ENCODE measurements around the gene RBFOX1.

RBFOX1 gene

DNA sequence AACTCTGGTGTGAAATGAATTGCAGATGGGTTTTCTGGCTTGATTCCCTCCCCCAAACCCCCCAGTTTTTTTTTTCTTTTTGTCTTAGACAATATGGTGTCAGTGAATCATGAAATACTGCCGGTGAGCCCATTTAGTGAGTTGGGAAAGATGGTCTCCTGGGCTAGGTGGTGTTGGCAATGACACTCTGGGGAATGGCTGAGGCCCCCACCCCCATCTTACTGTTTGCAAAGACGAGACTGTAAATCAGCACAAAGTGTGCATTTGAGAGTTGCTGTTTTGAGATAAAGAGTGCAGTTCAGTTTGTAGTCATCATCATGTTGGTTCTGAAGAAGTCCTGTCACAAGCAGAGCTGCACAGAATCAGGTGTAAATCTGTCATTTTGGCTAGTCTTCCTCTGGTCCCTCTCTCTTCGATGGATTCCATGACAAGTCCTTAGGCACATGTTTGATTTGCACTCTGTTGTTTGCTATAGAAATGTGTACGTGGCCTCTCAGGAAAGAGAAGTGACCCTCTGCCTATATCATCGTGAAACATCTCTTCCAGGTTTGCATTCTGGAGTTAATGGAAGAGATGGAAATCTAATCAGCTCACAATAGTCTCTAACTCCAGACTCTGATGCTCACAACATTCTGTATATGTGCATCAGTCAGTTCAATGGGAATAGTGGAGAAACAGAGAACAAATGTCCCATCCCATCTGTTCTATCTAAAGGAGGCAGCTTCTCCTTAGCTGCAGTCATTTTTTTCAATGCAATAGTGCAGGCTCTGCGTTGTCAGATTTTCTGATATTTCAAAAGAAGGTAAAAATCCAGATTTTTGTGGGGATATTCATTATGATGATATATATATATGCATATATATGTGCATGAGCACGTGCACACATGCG, 34.6 kb downstream of the RBFOX1 start:
- H3K9ac ChIP-seq (ENCODE audit: low read depth, low read length, poor library complexity, severe bottlenecking): no peak overlapping the region
- no peaks in the 10 kb centered on the region for H3K27me3 ChIP-seq (ENCODE audit: insufficient read depth, low read length, poor library complexity, severe bottlenecking)
- no peaks in the 10 kb centered on the region for H3K36me3 ChIP-seq (ENCODE audit: insufficient read depth, low read length)
- no peaks in the 10 kb centered on the region for H3K4me1 ChIP-seq (ENCODE audit: insufficient read depth, low read length, poor library complexity, severe bottlenecking)
- TF ChIP-seq, protein P1, sequence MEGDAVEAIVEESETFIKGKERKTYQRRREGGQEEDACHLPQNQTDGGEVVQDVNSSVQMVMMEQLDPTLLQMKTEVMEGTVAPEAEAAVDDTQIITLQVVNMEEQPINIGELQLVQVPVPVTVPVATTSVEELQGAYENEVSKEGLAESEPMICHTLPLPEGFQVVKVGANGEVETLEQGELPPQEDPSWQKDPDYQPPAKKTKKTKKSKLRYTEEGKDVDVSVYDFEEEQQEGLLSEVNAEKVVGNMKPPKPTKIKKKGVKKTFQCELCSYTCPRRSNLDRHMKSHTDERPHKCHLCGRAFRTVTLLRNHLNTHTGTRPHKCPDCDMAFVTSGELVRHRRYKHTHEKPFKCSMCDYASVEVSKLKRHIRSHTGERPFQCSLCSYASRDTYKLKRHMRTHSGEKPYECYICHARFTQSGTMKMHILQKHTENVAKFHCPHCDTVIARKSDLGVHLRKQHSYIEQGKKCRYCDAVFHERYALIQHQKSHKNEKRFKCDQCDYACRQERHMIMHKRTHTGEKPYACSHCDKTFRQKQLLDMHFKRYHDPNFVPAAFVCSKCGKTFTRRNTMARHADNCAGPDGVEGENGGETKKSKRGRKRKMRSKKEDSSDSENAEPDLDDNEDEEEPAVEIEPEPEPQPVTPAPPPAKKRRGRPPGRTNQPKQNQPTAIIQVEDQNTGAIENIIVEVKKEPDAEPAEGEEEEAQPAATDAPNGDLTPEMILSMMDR (conservative IDR thresholded peaks at IDR 0.05; ENCODE audit: low read length): no peak
- TF ChIP-seq EZH2phosphoT487 (IDR thresholded peaks at IDR 0.05; ENCODE audit: borderline replicate concordance): no peak
- no peaks in the 10 kb centered on the region for H3K9me3 ChIP-seq (ENCODE audit: insufficient read depth, low read depth, low read length)
- H2AFZ ChIP-seq (ENCODE audit: low read length): no peak overlapping the region
- H3K4me2 ChIP-seq (ENCODE audit: low read depth, low read length, poor library complexity, severe bottlenecking): no peak overlapping the region
- H4K20me1 ChIP-seq (ENCODE audit: insufficient read depth, low read length, poor library complexity, severe bottlenecking): no peaks in the 10 kb centered on the region
- H3K4me3 ChIP-seq (ENCODE audit: low read length, poor library complexity, severe bottlenecking): no peak overlapping the region
- H3F3A ChIP-seq (ENCODE audit: low read depth): no peaks in the 10 kb centered on the region
- H3K9me2 ChIP-seq (replicated peaks; ENCODE audit: low read depth, low read length): no peaks in the 10 kb centered on the region
- no peaks in the 10 kb centered on the region for H3K79me2 ChIP-seq (ENCODE audit: insufficient read depth, low read length)

DNA sequence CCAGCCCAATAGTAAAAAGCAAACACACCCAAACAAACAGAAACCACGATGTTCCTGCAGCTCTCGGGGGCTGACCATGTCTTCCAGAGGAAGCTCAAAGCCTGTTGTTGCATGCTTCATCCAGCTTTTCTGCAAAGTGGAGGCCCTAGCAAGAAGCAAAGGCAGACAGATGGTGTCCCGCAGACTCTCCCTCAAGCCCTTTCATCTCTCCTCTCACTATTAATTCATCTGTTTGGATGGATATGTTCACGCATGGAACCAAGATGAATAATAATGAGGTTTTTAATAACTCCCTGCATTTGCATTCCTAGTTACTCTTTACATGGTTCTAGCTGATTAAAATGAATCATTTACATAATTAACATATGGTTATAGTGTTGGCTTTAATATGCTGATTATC, 36.6 kb downstream of the RBFOX1 start:
- no peaks in the 10 kb centered on the region for H3K4me1 ChIP-seq (ENCODE audit: insufficient read depth, low read length, poor library complexity, severe bottlenecking)
- no peak overlapping the region for H3K9ac ChIP-seq (ENCODE audit: low read depth, low read length, poor library complexity, severe bottlenecking)
- no peaks in the 10 kb centered on the region for H4K20me1 ChIP-seq (ENCODE audit: insufficient read depth, low read length, poor library complexity, severe bottlenecking)
- H3K4me3 ChIP-seq (ENCODE audit: low read length, poor library complexity, severe bottlenecking): no peak overlapping the region
- no peaks in the 10 kb centered on the region for H3K9me3 ChIP-seq (ENCODE audit: insufficient read depth, low read depth, low read length)
- H3K9me2 ChIP-seq (replicated peaks; ENCODE audit: low read depth, low read length): no peaks in the 10 kb centered on the region
- no peaks in the 10 kb centered on the region for H3F3A ChIP-seq (ENCODE audit: low read depth)
- no peaks in the 10 kb centered on the region for H3K79me2 ChIP-seq (ENCODE audit: insufficient read depth, low read length)
- H3K27me3 ChIP-seq (ENCODE audit: insufficient read depth, low read length, poor library complexity, severe bottlenecking): no peaks in the 10 kb centered on the region
- TF ChIP-seq EZH2phosphoT487 (IDR thresholded peaks at IDR 0.05; ENCODE audit: borderline replicate concordance): no peak
- TF ChIP-seq, protein P1 (conservative IDR thresholded peaks at IDR 0.05; ENCODE audit: low read length): no peak
- H3K36me3 ChIP-seq (ENCODE audit: insufficient read depth, low read length): no peaks in the 10 kb centered on the region
- no peak overlapping the region for H3K4me2 ChIP-seq (ENCODE audit: low read depth, low read length, poor library complexity, severe bottlenecking)
- no peak overlapping the region for H2AFZ ChIP-seq (ENCODE audit: low read length)

DNA sequence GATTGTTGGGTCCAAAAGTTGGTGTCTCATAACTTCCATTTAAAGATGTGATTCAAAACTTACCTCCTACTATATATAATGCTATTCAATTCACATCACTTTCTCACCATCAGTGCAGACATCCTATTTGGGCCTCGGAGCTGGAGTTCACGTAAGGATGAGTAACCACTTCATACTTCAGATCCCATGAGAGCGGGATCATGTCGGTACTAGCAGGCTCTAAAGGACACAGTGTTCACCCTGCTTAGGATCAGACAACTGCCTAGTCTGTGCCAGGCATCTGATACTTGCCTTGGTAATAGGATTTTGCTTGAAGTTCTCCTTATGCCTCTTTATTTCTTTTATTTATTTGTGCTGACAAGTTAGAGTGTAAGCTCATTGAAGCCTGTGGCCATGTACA, 39.5 kb downstream of the RBFOX1 start:
- Histone ChIP-seq H2AFZ (ENCODE audit: low read length) (no peak overlapping the region), H3K9ac (ENCODE audit: low read depth, low read length, poor library complexity, severe bottlenecking) (no peak overlapping the region), H3K36me3 (ENCODE audit: insufficient read depth, low read length) (no peaks in the 10 kb centered on the region), H3F3A (ENCODE audit: low read depth) (no peaks in the 10 kb centered on the region), H4K20me1 (ENCODE audit: insufficient read depth, low read length, poor library complexity, severe bottlenecking) (no peaks in the 10 kb centered on the region), H3K9me3 (ENCODE audit: insufficient read depth, low read depth, low read length) (no peaks in the 10 kb centered on the region), H3K4me1 (ENCODE audit: insufficient read depth, low read length, poor library complexity, severe bottlenecking) (no peaks in the 10 kb centered on the region), H3K4me3 (ENCODE audit: low read length, poor library complexity, severe bottlenecking) (no peak overlapping the region), H3K27me3 (ENCODE audit: insufficient read depth, low read length, poor library complexity, severe bottlenecking) (no peaks in the 10 kb centered on the region), H3K4me2 (ENCODE audit: low read depth, low read length, poor library complexity, severe bottlenecking) (no peak overlapping the region), H3K79me2 (ENCODE audit: insufficient read depth, low read length) (no peaks in the 10 kb centered on the region), H3K9me2 (replicated peaks; ENCODE audit: low read depth, low read length) (no peaks in the 10 kb centered on the region)
- TF ChIP-seq EZH2phosphoT487 (IDR thresholded peaks at IDR 0.05; ENCODE audit: borderline replicate concordance): no peak
- TF ChIP-seq, protein P1 (conservative IDR thresholded peaks at IDR 0.05; ENCODE audit: low read length): no peak
